ENCODE measurements around the gene ZNF266. TPM values are rescaled to one million over a fixed set of nuclear protein-coding genes. Genes with fewer than 3 reads are reported as not detected.

The ZNF266 gene
- total and polyA plus RNA-seq, 2 of the 13 experiments (the other 11 are each of a cell fraction or from before 2014, with no cell fraction given) = 19.8 to 20.8 TPM

- WGBS (ENCODE audit: low lambda C conversion rate) = 0% methylated on average over 2 of the region's 2 CpGs
- no peak for FAIRE-seq
- in situ Hi-C loops (cut with HindIII; ENCODE audit: extremely low pct_ligation_motif_present, low pct_unique_long_range_greater_than_20kb) (no loop called here), intact Hi-C loops (cut with micrococcal nuclease; ENCODE audit: unreplicated experiment) (no loop called here)
- Histone ChIP-seq H3K4me2 (ENCODE audit: low read depth, low read length) (no peak overlapping the region), H3K4me1 (ENCODE audit: insufficient read depth, low read length) (no peaks in the 10 kb centered on the region), H3K27me3 (ENCODE audit: control insufficient read depth in 1 of 2, insufficient read depth in 2 of 2, low read length in 2 of 2) (no peaks in the 10 kb centered on the region), H3K9me3 (ENCODE audit: low read length) (peaks cover 52% of the 10 kb centered on the region), H3K36me3 (replicated peaks in 1 of 2; ENCODE audit: control insufficient read depth in 1 of 2, insufficient read depth in 2 of 2, low read length in 2 of 2) (no peaks in the 10 kb centered on the region), H2AFZ (ENCODE audit: low read length) (no peak overlapping the region), H3K79me2 (ENCODE audit: insufficient read depth, low read length) (no peaks in the 10 kb centered on the region), H3K9ac (ENCODE audit: insufficient read depth, low read depth, low read length) (no peak overlapping the region), H3K27ac (ENCODE audit: extremely low read length, insufficient read depth, low read length) (no peak overlapping the region), H3K4me3 (replicated peaks in 1 of 3; ENCODE audit: insufficient read depth in 1 of 3, low read depth in 2 of 3, low read length in 3 of 3) (no peak overlapping the region), H4K20me1 (ENCODE audit: insufficient read depth, low read length) (no peaks in the 10 kb centered on the region)
- CTCF ChIA-PET (ENCODE audit: low intra/inter-chr PET ratio, low total read pairs) = no interaction called here
- TF ChIP-seq ZNF781 (CRISPR knock-in tag; IDR thresholded peaks at IDR 0.05; ENCODE audit: borderline replicate concordance, not compliant biosample characterization) (no peak), ZNF333 (CRISPR knock-in tag; IDR thresholded peaks at IDR 0.05; ENCODE audit: borderline replicate concordance) (no peak), ZNF629 (CRISPR knock-in tag; conservative IDR thresholded peaks at IDR 0.05) (no peak), MED13 (CRISPR knock-in tag; IDR thresholded peaks at IDR 0.05) (no peak), SOX13 (IDR thresholded peaks at IDR 0.05) (no peak), SOX13 (CRISPR knock-in tag; conservative IDR thresholded peaks at IDR 0.05 in 1 of 2, IDR thresholded peaks at IDR 0.05 in 1 of 2) (no peak), HDAC1 (CRISPR knock-in tag; IDR thresholded peaks at IDR 0.05) (no peak), KDM5B (CRISPR knock-in tag; IDR thresholded peaks at IDR 0.05; ENCODE audit: borderline replicate concordance) (no peak)
- TF ChIP-seq, protein P1, sequence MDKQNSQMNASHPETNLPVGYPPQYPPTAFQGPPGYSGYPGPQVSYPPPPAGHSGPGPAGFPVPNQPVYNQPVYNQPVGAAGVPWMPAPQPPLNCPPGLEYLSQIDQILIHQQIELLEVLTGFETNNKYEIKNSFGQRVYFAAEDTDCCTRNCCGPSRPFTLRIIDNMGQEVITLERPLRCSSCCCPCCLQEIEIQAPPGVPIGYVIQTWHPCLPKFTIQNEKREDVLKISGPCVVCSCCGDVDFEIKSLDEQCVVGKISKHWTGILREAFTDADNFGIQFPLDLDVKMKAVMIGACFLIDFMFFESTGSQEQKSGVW (CRISPR knock-in tag; IDR thresholded peaks at IDR 0.05; ENCODE audit: borderline replicate concordance) = no peak
- TF ChIP-seq, protein P2, sequence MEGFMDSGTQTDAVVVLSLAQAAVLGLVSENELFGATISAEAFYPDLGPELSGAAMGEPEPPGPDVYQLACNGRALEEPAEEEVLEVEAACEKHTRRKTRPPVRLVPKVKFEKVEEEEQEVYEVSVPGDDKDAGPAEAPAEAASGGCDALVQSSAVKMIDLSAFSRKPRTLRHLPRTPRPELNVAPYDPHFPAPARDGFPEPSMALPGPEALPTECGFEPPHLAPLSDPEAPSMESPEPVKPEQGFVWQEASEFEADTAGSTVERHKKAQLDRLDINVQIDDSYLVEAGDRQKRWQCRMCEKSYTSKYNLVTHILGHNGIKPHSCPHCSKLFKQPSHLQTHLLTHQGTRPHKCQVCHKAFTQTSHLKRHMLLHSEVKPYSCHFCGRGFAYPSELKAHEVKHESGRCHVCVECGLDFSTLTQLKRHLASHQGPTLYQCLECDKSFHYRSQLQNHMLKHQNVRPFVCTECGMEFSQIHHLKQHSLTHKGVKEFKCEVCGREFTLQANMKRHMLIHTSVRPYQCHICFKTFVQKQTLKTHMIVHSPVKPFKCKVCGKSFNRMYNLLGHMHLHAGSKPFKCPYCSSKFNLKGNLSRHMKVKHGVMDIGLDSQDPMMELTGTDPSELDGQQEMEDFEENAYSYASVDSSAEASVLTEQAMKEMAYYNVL (CRISPR knock-in tag; IDR thresholded peaks at IDR 0.05; ENCODE audit: borderline replicate concordance) = no peak
- TF ChIP-seq, protein P3, sequence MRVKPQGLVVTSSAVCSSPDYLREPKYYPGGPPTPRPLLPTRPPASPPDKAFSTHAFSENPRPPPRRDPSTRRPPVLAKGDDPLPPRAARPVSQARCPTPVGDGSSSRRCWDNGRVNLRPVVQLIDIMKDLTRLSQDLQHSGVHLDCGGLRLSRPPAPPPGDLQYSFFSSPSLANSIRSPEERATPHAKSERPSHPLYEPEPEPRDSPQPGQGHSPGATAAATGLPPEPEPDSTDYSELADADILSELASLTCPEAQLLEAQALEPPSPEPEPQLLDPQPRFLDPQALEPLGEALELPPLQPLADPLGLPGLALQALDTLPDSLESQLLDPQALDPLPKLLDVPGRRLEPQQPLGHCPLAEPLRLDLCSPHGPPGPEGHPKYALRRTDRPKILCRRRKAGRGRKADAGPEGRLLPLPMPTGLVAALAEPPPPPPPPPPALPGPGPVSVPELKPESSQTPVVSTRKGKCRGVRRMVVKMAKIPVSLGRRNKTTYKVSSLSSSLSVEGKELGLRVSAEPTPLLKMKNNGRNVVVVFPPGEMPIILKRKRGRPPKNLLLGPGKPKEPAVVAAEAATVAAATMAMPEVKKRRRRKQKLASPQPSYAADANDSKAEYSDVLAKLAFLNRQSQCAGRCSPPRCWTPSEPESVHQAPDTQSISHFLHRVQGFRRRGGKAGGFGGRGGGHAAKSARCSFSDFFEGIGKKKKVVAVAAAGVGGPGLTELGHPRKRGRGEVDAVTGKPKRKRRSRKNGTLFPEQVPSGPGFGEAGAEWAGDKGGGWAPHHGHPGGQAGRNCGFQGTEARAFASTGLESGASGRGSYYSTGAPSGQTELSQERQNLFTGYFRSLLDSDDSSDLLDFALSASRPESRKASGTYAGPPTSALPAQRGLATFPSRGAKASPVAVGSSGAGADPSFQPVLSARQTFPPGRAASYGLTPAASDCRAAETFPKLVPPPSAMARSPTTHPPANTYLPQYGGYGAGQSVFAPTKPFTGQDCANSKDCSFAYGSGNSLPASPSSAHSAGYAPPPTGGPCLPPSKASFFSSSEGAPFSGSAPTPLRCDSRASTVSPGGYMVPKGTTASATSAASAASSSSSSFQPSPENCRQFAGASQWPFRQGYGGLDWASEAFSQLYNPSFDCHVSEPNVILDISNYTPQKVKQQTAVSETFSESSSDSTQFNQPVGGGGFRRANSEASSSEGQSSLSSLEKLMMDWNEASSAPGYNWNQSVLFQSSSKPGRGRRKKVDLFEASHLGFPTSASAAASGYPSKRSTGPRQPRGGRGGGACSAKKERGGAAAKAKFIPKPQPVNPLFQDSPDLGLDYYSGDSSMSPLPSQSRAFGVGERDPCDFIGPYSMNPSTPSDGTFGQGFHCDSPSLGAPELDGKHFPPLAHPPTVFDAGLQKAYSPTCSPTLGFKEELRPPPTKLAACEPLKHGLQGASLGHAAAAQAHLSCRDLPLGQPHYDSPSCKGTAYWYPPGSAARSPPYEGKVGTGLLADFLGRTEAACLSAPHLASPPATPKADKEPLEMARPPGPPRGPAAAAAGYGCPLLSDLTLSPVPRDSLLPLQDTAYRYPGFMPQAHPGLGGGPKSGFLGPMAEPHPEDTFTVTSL (CRISPR knock-in tag; IDR thresholded peaks at IDR 0.05; ENCODE audit: borderline replicate concordance) = no peak
- POLR2A ChIA-PET = no interaction called here
- no TSS peak for BruUV-seq (replicated peaks)
- ATAC-seq = no peak
- DNase-seq (ENCODE audit: low spot score) = no peak
These were observed 49.8 kb upstream of the ZNF266 start for GRCh38 chr19:9485140-9485539.
